GM12801 (cell line): ENCODE results near the gene TPCN2.

Experiments used
- TF ChIP-seq, protein P1 (sequence below): IDR thresholded peaks from one replicate; pipeline ENCODE4 v1.5.1; 2011; ENCODE audit warnings: control low read depth; ENCODE audit not compliant: insufficient read length; ENCODE audit errors: extremely low read depth

Gene TPCN2

DNA sequence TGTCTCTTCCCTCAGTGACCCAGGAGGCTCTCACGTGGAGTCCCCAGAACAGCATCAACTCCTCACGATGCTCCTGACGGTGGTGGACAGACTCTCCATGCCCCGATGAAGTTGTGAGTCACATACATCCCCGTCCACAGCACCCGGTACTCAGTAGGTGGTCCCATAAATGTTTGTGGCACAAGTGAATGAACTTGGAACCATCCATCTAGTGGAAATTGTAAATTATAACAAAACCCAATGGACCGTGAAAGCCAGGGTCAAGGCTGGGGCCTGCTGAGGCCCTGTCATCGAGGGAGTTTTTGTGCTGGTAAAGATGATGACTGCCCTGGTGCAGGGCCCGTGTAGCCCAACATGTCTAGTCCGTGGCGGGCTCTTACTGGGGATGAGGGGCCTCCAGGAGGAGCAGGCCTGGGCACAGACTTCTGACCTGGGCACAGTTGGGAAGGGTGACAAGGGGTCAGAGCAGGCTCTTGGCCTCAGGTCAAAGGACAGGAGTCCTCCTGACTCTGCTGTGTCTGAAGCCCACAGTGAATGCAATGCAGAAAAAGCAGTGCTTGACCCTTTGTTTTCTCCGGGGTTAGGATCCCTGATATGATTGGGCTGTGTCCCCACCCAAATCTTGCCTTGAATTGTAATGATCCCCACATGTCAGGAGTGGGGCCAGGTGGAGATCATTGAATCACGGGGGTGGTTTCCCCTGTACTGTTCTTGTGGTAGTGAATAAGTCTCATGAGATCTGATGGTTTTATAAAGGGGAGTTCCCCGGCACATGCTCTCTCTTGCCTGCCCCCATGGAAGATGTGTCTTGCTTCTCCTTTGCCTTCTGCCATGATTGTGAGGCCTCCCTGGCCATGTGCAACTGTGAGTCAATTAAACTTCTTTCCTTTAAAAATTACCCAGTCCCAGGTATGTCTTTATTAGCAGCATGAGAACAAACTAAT, 87.0 kb downstream of the TPCN2 start:
- TF ChIP-seq, protein P1, sequence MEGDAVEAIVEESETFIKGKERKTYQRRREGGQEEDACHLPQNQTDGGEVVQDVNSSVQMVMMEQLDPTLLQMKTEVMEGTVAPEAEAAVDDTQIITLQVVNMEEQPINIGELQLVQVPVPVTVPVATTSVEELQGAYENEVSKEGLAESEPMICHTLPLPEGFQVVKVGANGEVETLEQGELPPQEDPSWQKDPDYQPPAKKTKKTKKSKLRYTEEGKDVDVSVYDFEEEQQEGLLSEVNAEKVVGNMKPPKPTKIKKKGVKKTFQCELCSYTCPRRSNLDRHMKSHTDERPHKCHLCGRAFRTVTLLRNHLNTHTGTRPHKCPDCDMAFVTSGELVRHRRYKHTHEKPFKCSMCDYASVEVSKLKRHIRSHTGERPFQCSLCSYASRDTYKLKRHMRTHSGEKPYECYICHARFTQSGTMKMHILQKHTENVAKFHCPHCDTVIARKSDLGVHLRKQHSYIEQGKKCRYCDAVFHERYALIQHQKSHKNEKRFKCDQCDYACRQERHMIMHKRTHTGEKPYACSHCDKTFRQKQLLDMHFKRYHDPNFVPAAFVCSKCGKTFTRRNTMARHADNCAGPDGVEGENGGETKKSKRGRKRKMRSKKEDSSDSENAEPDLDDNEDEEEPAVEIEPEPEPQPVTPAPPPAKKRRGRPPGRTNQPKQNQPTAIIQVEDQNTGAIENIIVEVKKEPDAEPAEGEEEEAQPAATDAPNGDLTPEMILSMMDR = no peak

DNA sequence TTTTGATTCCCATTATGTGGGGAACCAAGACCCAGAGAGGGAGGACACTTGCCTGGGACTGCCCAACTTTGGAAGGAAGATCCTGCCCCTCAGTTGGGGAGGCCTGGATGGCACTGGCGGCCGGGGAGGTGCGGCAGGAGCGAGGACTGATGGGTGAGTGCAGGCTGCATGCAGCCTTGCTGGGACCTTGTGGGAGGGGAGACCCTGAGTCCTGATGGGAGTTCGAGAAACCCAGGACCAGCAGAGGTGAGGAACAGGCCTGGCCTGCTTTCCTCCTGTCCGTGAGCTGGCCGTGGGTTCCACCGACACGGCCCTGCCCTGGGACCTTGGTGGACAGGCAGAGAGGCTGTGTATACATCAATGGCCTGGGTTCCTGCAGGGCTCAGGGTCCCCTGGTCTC, 87.7 kb downstream of the TPCN2 start:
- TF ChIP-seq, protein P1 = no peak

DNA sequence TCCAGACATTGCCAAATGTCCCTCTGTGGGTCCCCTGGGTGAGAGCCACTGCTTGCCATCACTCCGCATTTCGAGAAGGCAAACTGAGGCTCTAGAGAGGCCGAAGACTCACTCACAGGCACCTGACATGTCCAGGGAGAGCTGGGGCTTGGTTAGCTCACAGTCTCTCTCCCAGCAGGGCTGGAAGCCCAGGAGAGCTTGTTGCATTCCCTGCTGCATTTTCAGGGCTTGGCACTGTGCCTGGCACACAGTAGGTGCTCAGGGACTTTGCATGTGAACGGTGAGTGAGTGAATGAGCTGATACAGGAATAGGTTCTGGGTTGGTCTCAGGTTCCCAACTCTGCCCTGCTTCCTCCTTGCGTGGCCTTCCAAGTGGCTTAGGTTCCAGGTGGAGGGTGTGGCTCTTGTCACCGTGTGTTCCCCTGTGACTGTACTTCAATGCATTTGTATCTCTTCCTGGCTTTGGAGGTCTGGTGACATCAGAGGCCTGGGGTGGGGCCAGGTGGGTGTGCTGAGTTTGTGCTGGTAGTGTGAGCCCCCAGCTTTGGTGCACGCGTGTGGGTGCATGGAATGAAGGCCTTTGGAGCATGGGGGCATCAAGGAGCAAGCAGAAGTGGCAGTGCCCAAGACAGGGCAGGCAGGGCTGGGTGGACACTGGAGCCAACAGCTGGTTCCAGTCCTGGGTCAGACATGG, 88.6 kb downstream of the TPCN2 start:
- TF ChIP-seq, protein P1 = no peak

DNA sequence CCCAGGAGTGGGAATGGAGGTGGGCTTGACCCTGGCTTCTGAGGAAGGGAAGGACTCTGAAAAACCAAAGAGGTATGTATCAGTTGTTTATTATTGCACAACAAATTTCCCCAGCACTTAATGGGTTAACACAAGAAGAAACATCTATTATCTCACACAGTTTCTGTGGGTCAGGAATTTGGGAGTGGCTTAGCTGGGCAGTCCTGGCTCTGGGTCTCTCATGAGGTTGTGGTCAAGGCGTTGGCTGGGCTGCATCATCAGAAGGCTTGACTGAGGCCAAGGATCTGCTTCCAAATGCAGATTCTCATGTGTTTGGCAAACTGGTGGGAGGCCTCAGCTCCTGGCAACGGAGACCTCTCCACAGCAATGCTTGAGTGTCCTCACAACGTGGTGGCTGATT, 89.5 kb downstream of the TPCN2 start:
- TF ChIP-seq, protein P1 = no peak

DNA sequence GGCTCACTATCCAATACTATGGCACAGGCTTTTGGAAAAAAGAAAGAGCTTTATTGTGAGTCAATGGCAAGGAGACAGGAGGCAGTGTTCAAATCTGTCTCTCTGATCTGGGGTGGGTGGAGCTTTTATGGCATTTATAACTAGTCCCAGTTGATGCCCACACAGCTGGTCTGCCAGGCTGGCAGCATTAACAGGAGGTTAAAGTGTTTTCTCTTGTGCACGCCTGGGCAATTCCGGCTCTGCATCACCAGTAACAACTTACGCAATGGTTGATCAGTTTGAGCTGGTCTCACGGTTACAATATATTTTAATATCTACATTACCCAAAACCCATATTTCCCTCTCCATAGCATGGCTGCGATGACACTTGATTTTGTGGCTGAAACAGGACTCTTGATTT, 91.9 kb downstream of the TPCN2 start:
- TF ChIP-seq, protein P1 = no peak

DNA sequence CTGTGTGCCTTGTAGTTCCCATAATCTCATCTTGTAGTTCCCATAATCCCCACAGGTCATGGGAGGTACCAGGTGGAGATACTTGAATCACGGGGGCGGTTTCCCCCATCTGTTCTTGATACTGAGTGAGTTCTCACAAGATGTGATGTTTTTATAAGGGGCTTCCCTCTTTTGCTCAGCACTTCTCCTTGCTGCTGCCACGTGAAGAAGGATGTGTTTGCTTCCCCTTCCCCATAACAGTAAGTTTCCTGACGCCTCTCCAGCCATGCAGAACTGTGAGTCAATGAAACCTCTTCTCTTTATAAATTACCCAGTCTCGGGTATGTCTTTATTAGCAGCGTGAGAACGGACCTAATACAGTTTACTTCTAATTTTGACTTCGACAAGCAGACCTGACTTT, 93.0 kb downstream of the TPCN2 start:
- TF ChIP-seq, protein P1 = no peak

DNA sequence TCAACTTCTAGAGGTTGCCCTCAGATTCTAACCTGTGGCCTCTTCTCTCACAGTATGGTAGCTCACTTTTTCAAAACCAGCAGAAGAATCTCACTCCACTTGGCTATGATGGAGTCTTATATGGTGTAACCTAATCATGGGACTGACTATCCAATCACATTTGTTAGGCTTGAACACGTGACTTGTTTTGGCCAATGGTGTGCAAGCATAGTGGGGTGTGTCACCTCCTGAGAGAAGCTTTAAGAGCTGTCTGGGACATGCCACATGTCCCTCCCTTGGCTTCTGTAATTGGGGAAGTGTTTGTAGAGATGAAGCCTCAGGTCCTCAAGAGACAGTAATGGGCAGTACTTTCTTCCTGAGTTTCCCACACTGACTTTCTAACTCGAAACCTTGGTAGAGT, 94.2 kb downstream of the TPCN2 start:
- TF ChIP-seq, protein P1 = no peak
